Subcutaneous adipose tissue (tissue), 4 donors: ENCODE measurements around the gene LRRC32. TPM values are rescaled to one million over a fixed set of nuclear protein-coding genes. Genes with fewer than 3 reads are reported as not detected.

Source experiments
- CTCF ChIP-seq: fragments of 450-650 bp; IDR thresholded peaks from one replicate; pipeline ENCODE4 v1.5.1; 2016; ENCODE audit warnings: low read depth, mild to moderate bottlenecking, control low read depth, antibody characterized with exemption, moderate library complexity
- total RNA-seq, 4 donors: library from RNA; depleted of rRNA; stranded (reverse); fragments of >200 nt; gene quantifications; one replicate each; pipeline ENCODE4 v1.1.0, GENCODE V29; 2016

LRRC32 gene
- total RNA-seq, 4 donors from 2014 or later: 30.1 to 93.6 (median 57.6) TPM

DNA sequence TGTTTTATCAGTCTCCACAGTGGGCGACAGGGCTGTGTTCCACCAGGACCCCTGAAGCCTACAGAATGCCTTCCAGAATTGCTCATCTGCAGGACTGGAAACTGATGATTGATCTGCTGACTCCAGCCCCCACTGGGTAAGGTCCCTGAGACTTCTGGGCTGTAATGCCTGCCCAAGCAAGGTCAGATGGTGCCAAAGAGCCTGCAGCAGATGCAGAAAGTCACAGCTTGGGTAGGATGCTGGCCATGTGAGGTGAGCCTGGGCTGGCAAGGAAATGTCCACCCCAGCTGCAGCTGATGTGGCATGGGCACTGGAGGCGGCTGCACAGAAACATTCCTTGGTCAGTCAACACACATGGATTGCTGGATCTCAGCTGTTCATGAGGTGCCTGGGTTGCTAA lies 30.9 kb downstream of the LRRC32 start:
- no peak for TF ChIP-seq CTCF

DNA sequence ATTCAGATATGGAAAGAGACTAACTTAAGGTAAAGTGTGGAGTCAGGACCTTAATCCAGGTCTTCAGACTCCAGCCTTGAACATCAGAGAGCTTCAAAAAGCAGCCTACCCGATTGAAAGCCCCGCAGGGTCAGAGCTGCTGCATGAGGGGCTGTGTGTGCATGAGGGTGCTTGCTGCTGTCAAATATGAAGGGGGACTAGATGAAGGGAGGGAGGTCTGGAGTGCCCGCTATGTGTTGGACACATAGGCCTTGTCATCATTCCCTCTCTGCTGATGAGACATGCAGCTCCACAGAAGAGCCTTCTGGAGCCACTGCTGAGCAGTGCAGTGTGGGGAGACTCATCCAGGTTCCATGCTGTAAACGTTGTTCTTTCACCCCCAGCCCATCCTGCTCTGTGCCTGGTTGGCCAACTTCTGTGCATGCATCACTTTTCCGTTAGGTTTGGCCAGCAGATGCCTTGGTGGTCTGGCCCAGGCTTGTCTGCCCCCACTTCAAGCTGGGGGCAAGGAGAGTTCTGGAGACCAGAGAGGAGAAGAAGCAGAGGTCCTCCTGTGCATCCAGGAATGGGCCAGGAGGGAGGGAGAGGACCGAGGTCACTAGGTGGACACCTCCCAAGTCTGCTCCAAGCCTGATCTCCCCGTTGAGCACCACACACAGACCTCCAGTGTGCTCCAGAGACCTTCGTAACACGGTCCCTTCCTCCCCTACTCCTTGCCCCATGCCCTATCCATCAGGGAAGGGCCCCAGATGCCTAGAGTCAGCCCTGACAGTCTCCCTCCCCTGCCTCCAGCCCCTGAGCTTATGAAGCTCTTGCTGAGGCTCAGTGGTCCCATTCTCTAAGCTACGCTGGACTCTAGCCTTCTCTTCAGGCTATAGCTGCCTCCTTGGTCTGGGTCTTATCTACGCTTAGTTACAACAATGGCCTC lies 32.0 kb downstream of the LRRC32 start:
- no peak for TF ChIP-seq CTCF

DNA sequence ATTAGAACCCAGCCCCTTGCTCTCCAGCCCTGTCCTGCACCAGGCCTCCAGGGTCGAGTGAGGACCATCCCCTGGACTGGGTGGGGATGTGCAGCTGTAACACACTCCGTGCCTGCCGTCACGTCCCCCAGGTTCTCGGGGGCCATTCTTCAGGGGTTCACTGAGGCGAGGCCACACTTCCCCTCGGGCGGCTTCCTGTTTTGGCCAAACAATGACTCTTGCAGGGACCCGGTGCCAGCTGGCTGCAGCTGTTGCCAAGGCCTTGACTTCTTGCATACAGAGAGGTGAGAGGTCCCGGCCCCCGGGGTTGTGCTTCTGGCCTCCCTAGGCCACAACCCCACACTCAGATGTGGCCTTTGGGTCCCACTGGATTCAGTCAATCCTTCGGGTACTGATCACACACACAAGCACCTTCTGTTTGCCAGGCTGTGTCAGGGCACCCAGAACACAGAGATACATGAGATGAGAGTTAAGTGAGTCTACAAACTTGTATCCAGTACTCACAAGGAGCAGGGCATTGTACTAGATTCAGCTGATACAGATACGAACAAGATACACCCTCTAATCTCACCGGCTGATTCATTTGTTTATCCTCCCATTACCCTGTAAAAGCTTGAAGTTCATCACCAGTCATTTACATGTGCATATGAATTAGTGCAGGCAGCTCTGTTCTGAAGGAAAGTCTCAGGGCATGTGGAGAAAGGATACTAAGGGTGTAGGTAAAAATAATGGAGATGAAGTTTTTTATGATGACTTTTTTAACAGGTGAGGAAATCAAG lies 32.9 kb downstream of the LRRC32 start:
- TF ChIP-seq CTCF: no peak

GRCh38 chr11:76636826-76637460 lies 33.6 kb downstream of the LRRC32 start:
- no peak for TF ChIP-seq CTCF

GRCh38 chr11:76635991-76636738 lies 34.4 kb downstream of the LRRC32 start:
- no peak for TF ChIP-seq CTCF

- no peak for TF ChIP-seq CTCF
These were observed 35.7 kb downstream of the LRRC32 start for GRCh38 chr11:76634886-76635285.
